ENCODE data around the gene RNF168.

DNA sequence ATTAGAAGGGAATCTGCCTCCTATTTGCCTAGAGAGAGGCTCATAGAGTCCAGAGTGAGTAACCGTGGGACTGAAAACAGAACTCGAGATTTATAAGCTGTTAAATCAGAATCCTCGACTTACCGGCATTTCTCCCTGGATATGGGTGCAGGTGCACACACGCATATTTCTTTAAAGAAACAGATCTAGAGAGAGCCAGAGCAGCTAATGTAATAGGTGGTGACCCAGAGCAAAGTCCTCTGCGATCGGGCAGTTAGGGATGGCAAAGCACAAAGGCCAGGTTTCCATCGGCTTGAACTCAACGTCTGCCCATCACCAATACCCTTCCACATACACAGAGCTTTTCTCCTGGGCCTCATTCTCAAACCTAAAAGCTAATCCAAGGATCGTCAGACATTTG, 13.8 kb downstream of the RNF168 start:
- no peak for TF ChIP-seq EZH2 (IDR thresholded peaks at IDR 0.05; ENCODE audit: borderline replicate concordance, insufficient read depth, low read depth, low read length, poor library complexity, severe bottlenecking)
- TF ChIP-seq, protein P1, sequence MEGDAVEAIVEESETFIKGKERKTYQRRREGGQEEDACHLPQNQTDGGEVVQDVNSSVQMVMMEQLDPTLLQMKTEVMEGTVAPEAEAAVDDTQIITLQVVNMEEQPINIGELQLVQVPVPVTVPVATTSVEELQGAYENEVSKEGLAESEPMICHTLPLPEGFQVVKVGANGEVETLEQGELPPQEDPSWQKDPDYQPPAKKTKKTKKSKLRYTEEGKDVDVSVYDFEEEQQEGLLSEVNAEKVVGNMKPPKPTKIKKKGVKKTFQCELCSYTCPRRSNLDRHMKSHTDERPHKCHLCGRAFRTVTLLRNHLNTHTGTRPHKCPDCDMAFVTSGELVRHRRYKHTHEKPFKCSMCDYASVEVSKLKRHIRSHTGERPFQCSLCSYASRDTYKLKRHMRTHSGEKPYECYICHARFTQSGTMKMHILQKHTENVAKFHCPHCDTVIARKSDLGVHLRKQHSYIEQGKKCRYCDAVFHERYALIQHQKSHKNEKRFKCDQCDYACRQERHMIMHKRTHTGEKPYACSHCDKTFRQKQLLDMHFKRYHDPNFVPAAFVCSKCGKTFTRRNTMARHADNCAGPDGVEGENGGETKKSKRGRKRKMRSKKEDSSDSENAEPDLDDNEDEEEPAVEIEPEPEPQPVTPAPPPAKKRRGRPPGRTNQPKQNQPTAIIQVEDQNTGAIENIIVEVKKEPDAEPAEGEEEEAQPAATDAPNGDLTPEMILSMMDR (IDR thresholded peaks at IDR 0.05), result no peak

Measured in B cell (primary cell).